ENCODE measurements around the gene RNF112. TPM values are rescaled to one million over a fixed set of nuclear protein-coding genes. Genes with fewer than 3 reads are reported as not detected.

The RNF112 gene
- total RNA-seq, 1 experiment from 2014 or later = 0.81 TPM

GRCh38 chr17:19442731-19443130 lies 31.7 kb downstream of the RNF112 start:
- Histone ChIP-seq H3K9ac (ENCODE audit: extremely low read depth, insufficient read length, low read length) (no peak overlapping the region), H2BK20ac (ENCODE audit: low read depth, low read length, poor library complexity, severe bottlenecking) (no peak overlapping the region), H4K91ac (ENCODE audit: insufficient read length, low read depth, low read length) (no peak overlapping the region), H3K4me1 (ENCODE audit: insufficient read depth, low read length) (peaks cover 2% of the 10 kb centered on the region; the same call in 1 of the 2 replicates), H2BK12ac (ENCODE audit: insufficient read length, low read depth, low read length) (no peak overlapping the region), H3K27me3 (ENCODE audit: insufficient read depth, low read length) (no peaks in the 10 kb centered on the region), H2BK15ac (ENCODE audit: low read depth, low read length) (no peak overlapping the region), H3K56ac (ENCODE audit: insufficient read length, low read depth, low read length) (no peak overlapping the region), H3K18ac (ENCODE audit: insufficient read length, low read depth, low read length) (no peak overlapping the region), H4K5ac (ENCODE audit: insufficient read length, low read depth, low read length) (no peak overlapping the region), H3K14ac (ENCODE audit: insufficient read depth, low read length) (no peak overlapping the region), H4K20me1 (ENCODE audit: control insufficient read depth, insufficient read depth, insufficient read length) (no peaks in the 10 kb centered on the region), H3K4me2 (ENCODE audit: insufficient read depth, insufficient read length, low read length) (no peak overlapping the region), H3K79me1 (ENCODE audit: insufficient read depth, low read depth, low read length, poor library complexity, severe bottlenecking) (no peaks in the 10 kb centered on the region), H3K23me2 (ENCODE audit: insufficient read length, low read depth, low read length, poor library complexity, severe bottlenecking) (no peaks in the 10 kb centered on the region), H3K9me3 (ENCODE audit: control insufficient read depth, low read depth, low read length) (peaks cover 11% of the 10 kb centered on the region), H3K23ac (ENCODE audit: insufficient read length, low read depth, low read length) (no peak overlapping the region), H2AFZ (ENCODE audit: low read length) (no peak overlapping the region), H2BK5ac (ENCODE audit: insufficient read length, low read length) (no peak overlapping the region), H4K8ac (replicated peaks; ENCODE audit: insufficient read length, low read depth, low read length) (no peak overlapping the region), H3K27ac (ENCODE audit: insufficient read length, low read depth, low read length) (no peak overlapping the region), H2AK5ac (ENCODE audit: insufficient read length, low read length) (no peak overlapping the region), H3K79me2 (ENCODE audit: insufficient read depth, low read length) (no peaks in the 10 kb centered on the region), H3K4ac (ENCODE audit: low read depth, low read length) (no peak overlapping the region), H3T11ph (ENCODE audit: low read length) (no peak overlapping the region), H2BK120ac (ENCODE audit: low read depth, low read length, poor library complexity, severe bottlenecking) (no peak overlapping the region)
- peaks cover 5% of the 10 kb centered on the region for H3K27me3 Mint-ChIP-seq (ENCODE audit: low read depth)
- no peak for TF ChIP-seq CTCF (conservative IDR thresholded peaks at IDR 0.05)
- H3K27ac Mint-ChIP-seq = no peak overlapping the region
- no CpG with 5 or more reads among the region's 2 CpGs for WGBS (ENCODE audit: extremely low coverage, insufficient read length, low lambda C conversion rate)
- H3K9me3 Mint-ChIP-seq = peaks cover 45 to 51% of the 10 kb centered on the region in 2 experiments
- DNase-seq = no peak
- H3K36me3 Mint-ChIP-seq (ENCODE audit: insufficient read depth in 1 of 3, low read depth in 3 of 3) = peaks cover 23 to 52% (median 34%) of the 10 kb centered on the region in 3 experiments
- no peak overlapping the region for H3K4me3 Mint-ChIP-seq
- peaks cover 23 to 30% of the 10 kb centered on the region in 2 experiments for H3K4me1 Mint-ChIP-seq

All from H9 (cell line).